ENCODE results near the gene TNNT3. TPM values are rescaled to one million over a fixed set of nuclear protein-coding genes. Genes with fewer than 3 reads are reported as not detected.

TNNT3 gene
- total RNA-seq, 4 donors from 2014 or later: 3.2 to 60.6 (median 29.3) TPM; not detected in 1

- TF ChIP-seq POLR2A (IDR thresholded peaks at IDR 0.05) (no peak), CTCF (IDR thresholded peaks at IDR 0.05) (no peak)
- Histone ChIP-seq H3K4me3 (no peak overlapping the region), H3K36me3 (no peaks in the 10 kb centered on the region), H3K9me3 (no peaks in the 10 kb centered on the region), H3K27me3 (no peaks in the 10 kb centered on the region), H3K27ac (no peak overlapping the region), H3K4me1 (no peaks in the 10 kb centered on the region)
- peak in 1 of 2 donors; percentile 2 for DNase-seq
- intact Hi-C loops (cut with DNase I; ENCODE audit: low total_unique reads): no loop called here
Observed at GRCh38 chr11:1959786-1960185, 40.3 kb downstream of the TNNT3 start.

- DNase-seq: peak in 1 of 2 donors; percentile 16
- intact Hi-C loops (cut with DNase I; ENCODE audit: low total_unique reads): no loop called here
- no peaks in the 10 kb centered on the region for H3K4me1 ChIP-seq
- H3K27ac ChIP-seq: peak overlapping the region in 1 of 2 donors; percentile 67
- H3K9me3 ChIP-seq: no peaks in the 10 kb centered on the region
- H3K27me3 ChIP-seq: no peaks in the 10 kb centered on the region
- TF ChIP-seq CTCF (IDR thresholded peaks at IDR 0.05) (no peak), POLR2A (IDR thresholded peaks at IDR 0.05) (no peak)
- no peak overlapping the region for H3K4me3 ChIP-seq
- H3K36me3 ChIP-seq: no peaks in the 10 kb centered on the region
Observed at GRCh38 chr11:1963864-1964263, 44.4 kb downstream of the TNNT3 start.

- Histone ChIP-seq H3K27me3 (no peaks in the 10 kb centered on the region), H3K4me1 (no peaks in the 10 kb centered on the region), H3K36me3 (no peaks in the 10 kb centered on the region), H3K4me3 (no peak overlapping the region), H3K9me3 (no peaks in the 10 kb centered on the region), H3K27ac (no peak overlapping the region)
- intact Hi-C loops (cut with DNase I; ENCODE audit: low total_unique reads): no loop called here
- TF ChIP-seq POLR2A (IDR thresholded peaks at IDR 0.05): no peak
- TF ChIP-seq CTCF (IDR thresholded peaks at IDR 0.05): no peak
- DNase-seq: no peak
Observed at GRCh38 chr11:1964348-1964747, 44.8 kb downstream of the TNNT3 start.

GRCh38 chr11:1964955-1965354 is 45.5 kb downstream of the TNNT3 start:
- Histone ChIP-seq H3K36me3 (no peaks in the 10 kb centered on the region), H3K27me3 (no peaks in the 10 kb centered on the region), H3K27ac (no peak overlapping the region), H3K4me3 (no peak overlapping the region), H3K9me3 (no peaks in the 10 kb centered on the region), H3K4me1 (no peaks in the 10 kb centered on the region)
- intact Hi-C loops (cut with DNase I; ENCODE audit: low total_unique reads): no loop called here
- TF ChIP-seq POLR2A (IDR thresholded peaks at IDR 0.05) (no peak), CTCF (IDR thresholded peaks at IDR 0.05) (no peak)
- DNase-seq: no peak

GRCh38 chr11:1966531-1966930 is 47.0 kb downstream of the TNNT3 start:
- no peak overlapping the region for H3K27ac ChIP-seq
- no peaks in the 10 kb centered on the region for H3K27me3 ChIP-seq
- no peaks in the 10 kb centered on the region for H3K9me3 ChIP-seq
- no peak overlapping the region for H3K4me3 ChIP-seq
- intact Hi-C loops (cut with DNase I; ENCODE audit: low total_unique reads): no loop called here
- DNase-seq: no peak
- no peaks in the 10 kb centered on the region for H3K4me1 ChIP-seq
- TF ChIP-seq POLR2A (IDR thresholded peaks at IDR 0.05) (no peak), CTCF (IDR thresholded peaks at IDR 0.05) (no peak)
- no peaks in the 10 kb centered on the region for H3K36me3 ChIP-seq

Data from uterus (tissue), 4 donors.